Neural cell (in vitro differentiated cells): ENCODE data around the gene GPR141. TPM values are rescaled to one million over a fixed set of nuclear protein-coding genes. Genes with fewer than 3 reads are reported as not detected.

Experiments used
- H2AFZ ChIP-seq: fragments of 200-600, 300-800 bp; sonication (generic), shearing (Covaris generic); 2 replicates; pipeline ENCODE4 v1.6.0; 2014; ENCODE audit warnings: low read depth, mild to moderate bottlenecking, antibody characterized with exemption, low read length, moderate library complexity
- H3F3A ChIP-seq: fragments of 200-600 bp; shearing (Covaris generic); 2 replicates; pipeline ENCODE4 v1.6.1; 2016; ENCODE audit warnings: mild to moderate bottlenecking, moderate library complexity, mixed read lengths, antibody characterized with exemption, low read length; ENCODE audit not compliant: insufficient read depth, poor library complexity, severe bottlenecking
- H3K27ac ChIP-seq: fragments of 200-600, 300-800 bp; sonication (generic), shearing (Covaris generic); 2 replicates; pipeline ENCODE4 v1.5.1; 2014; ENCODE audit warnings: mild to moderate bottlenecking, low read length, moderate library complexity
- H3K27me3 ChIP-seq: fragments of 300-800, 200-600 bp; sonication (generic), shearing (Covaris generic); 2 replicates; pipeline ENCODE4 v1.6.0; 2014; ENCODE audit warnings: mild to moderate bottlenecking, low read depth, low read length, moderate library complexity; ENCODE audit not compliant: insufficient read depth
- H3K36me3 ChIP-seq: fragments of 300-800, 200-600 bp; sonication (generic), shearing (Covaris generic); 2 replicates; pipeline ENCODE4 v1.5.1; 2014; ENCODE audit warnings: mild to moderate bottlenecking, antibody characterized with exemption, low read length, moderate library complexity; ENCODE audit not compliant: insufficient read depth
- H3K4me2 ChIP-seq: fragments of 300-800, 200-600 bp; sonication (generic), shearing (Covaris generic); 2 replicates; pipeline ENCODE4 v1.6.0; 2014; ENCODE audit warnings: mild to moderate bottlenecking, low read length
- H3K4me3 ChIP-seq: fragments of 300-800, 200-600 bp; sonication (generic), shearing (Covaris generic); 2 replicates; pipeline ENCODE4 v1.5.1; 2014; ENCODE audit warnings: mild to moderate bottlenecking, low read length, moderate library complexity
- H3K79me2 ChIP-seq: fragments of 200-600 bp; shearing (Covaris generic); replicated peaks from 2 replicates; pipeline ENCODE4 v1.6.0; 2014; ENCODE audit warnings: mild to moderate bottlenecking, low read length, moderate library complexity; ENCODE audit not compliant: insufficient read depth
- H3K9ac ChIP-seq: fragments of 300-800, 200-600 bp; sonication (generic), shearing (Covaris generic); 2 replicates; pipeline ENCODE4 v1.6.1; 2016; ENCODE audit warnings: mild to moderate bottlenecking, low read length, mixed read lengths
- H3K9me2 ChIP-seq: fragments of 200-600 bp; shearing (Covaris generic); 2 replicates; pipeline ENCODE4 v1.6.1; 2016; ENCODE audit warnings: mild to moderate bottlenecking, low read length, mixed read lengths; ENCODE audit not compliant: insufficient read depth
- H3K9me3 ChIP-seq: fragments of 200-600, 300-800 bp; sonication (generic), shearing (Covaris generic); 2 replicates; pipeline ENCODE4 v1.6.1; 2016; ENCODE audit warnings: mild to moderate bottlenecking, mixed run types, low read length, moderate library complexity, mixed read lengths
- H4K20me1 ChIP-seq: fragments of 200-600 bp; shearing (Covaris generic); 2 replicates; pipeline ENCODE4 v1.6.1; 2016; ENCODE audit warnings: mild to moderate bottlenecking, mixed run types; ENCODE audit not compliant: insufficient read depth
- EP300 ChIP-seq: fragments of 450-650 bp; conservative IDR thresholded peaks from 2 replicates; pipeline ENCODE4 v1.6.1; 2014; ENCODE audit warnings: antibody characterized with exemption, mild to moderate bottlenecking, moderate library complexity; ENCODE audit not compliant: poor library complexity, severe bottlenecking
- EZH2 ChIP-seq: fragments of 200-600, 300-800 bp; shearing (Covaris generic), sonication (generic); IDR thresholded peaks from 2 replicates; pipeline ENCODE4 v1.6.1; 2014; ENCODE audit warnings: antibody characterized with exemption, low read length, borderline replicate concordance, mild to moderate bottlenecking; ENCODE audit not compliant: insufficient read depth, poor library complexity, severe bottlenecking
- MXI1 ChIP-seq: fragments of 450-650 bp; conservative IDR thresholded peaks from 2 replicates; pipeline ENCODE4 v1.6.1; 2014; ENCODE audit warnings: antibody characterized with exemption, mild to moderate bottlenecking; ENCODE audit not compliant: poor library complexity, severe bottlenecking
- POLR2AphosphoS5 ChIP-seq: IDR thresholded peaks from 2 replicates; pipeline ENCODE4 v1.6.1; 2012
- RAD21 ChIP-seq: fragments of 450-650 bp; conservative IDR thresholded peaks from 2 replicates; pipeline ENCODE4 v1.6.1; 2014; ENCODE audit warnings: antibody characterized with exemption, mild to moderate bottlenecking, moderate library complexity
- SMC3 ChIP-seq: fragments of 450-650 bp; conservative IDR thresholded peaks from 2 replicates; pipeline ENCODE4 v1.6.1; 2014; ENCODE audit warnings: antibody characterized with exemption, mild to moderate bottlenecking, moderate library complexity; ENCODE audit not compliant: poor library complexity
- TAF1 ChIP-seq: IDR thresholded peaks from 2 replicates; pipeline ENCODE4 v1.6.1; 2012; ENCODE audit warnings: low read depth
- polyA plus RNA-seq: library from polyadenylated mRNA; depleted of rRNA; stranded (reverse); fragments of >200 nt; gene quantifications from 2 replicates; pipeline ENCODE4 v1.2.3, GENCODE V29; 2014
- TF ChIP-seq, protein P1 (sequence below): fragments of 450-650 bp; IDR thresholded peaks from 2 replicates; pipeline ENCODE4 v1.5.1; 2014; ENCODE audit warnings: antibody characterized with exemption, mild to moderate bottlenecking, moderate library complexity; ENCODE audit not compliant: poor library complexity, severe bottlenecking
- TF ChIP-seq, protein P2 (sequence below): IDR thresholded peaks from 2 replicates; pipeline ENCODE4 v1.6.1; 2012; ENCODE audit warnings: borderline replicate concordance

Gene GPR141
- polyA plus RNA-seq, 1 donor from 2014 or later: not detected

DNA sequence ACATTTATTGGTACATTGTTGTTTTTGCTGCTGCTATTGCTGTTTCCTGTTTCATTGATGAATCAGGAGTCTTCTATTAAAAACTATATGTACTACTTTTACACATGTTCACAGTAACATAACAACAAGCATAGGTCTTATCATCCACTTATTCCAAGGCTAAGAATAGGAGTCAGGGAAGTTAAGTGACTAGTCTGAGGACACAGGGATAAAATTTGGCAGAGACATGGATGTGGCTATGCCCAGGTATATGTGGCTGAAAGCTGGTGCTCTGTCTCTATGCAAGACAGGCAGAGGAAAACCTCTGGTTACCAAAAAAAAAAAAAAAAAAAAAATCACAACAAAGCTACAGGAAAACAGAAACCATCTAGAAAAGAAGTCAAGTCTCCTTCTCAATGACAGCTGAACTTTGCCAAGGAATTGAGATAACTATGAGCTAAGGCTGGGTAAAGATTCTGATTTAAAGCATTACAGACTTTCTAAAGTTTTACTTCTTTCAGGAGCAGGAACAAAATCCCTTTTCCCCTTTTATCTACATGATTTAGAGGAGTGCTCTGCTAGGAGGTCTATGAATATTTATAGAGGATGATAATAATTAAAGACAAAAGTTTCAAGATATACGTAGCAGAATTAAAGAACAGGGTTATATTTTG lies 70.0 kb downstream of the GPR141 start:
- H2AFZ ChIP-seq: no peak overlapping the region
- no peaks in the 10 kb centered on the region for H3K9me3 ChIP-seq
- no peaks in the 10 kb centered on the region for H4K20me1 ChIP-seq
- no peaks in the 10 kb centered on the region for H3K27me3 ChIP-seq
- no peaks in the 10 kb centered on the region for H3K9me2 ChIP-seq
- TF ChIP-seq, protein P1, sequence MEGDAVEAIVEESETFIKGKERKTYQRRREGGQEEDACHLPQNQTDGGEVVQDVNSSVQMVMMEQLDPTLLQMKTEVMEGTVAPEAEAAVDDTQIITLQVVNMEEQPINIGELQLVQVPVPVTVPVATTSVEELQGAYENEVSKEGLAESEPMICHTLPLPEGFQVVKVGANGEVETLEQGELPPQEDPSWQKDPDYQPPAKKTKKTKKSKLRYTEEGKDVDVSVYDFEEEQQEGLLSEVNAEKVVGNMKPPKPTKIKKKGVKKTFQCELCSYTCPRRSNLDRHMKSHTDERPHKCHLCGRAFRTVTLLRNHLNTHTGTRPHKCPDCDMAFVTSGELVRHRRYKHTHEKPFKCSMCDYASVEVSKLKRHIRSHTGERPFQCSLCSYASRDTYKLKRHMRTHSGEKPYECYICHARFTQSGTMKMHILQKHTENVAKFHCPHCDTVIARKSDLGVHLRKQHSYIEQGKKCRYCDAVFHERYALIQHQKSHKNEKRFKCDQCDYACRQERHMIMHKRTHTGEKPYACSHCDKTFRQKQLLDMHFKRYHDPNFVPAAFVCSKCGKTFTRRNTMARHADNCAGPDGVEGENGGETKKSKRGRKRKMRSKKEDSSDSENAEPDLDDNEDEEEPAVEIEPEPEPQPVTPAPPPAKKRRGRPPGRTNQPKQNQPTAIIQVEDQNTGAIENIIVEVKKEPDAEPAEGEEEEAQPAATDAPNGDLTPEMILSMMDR: no peak
- no peak for TF ChIP-seq EP300
- TF ChIP-seq SMC3: no peak
- TF ChIP-seq MXI1: no peak
- TF ChIP-seq, protein P2, sequence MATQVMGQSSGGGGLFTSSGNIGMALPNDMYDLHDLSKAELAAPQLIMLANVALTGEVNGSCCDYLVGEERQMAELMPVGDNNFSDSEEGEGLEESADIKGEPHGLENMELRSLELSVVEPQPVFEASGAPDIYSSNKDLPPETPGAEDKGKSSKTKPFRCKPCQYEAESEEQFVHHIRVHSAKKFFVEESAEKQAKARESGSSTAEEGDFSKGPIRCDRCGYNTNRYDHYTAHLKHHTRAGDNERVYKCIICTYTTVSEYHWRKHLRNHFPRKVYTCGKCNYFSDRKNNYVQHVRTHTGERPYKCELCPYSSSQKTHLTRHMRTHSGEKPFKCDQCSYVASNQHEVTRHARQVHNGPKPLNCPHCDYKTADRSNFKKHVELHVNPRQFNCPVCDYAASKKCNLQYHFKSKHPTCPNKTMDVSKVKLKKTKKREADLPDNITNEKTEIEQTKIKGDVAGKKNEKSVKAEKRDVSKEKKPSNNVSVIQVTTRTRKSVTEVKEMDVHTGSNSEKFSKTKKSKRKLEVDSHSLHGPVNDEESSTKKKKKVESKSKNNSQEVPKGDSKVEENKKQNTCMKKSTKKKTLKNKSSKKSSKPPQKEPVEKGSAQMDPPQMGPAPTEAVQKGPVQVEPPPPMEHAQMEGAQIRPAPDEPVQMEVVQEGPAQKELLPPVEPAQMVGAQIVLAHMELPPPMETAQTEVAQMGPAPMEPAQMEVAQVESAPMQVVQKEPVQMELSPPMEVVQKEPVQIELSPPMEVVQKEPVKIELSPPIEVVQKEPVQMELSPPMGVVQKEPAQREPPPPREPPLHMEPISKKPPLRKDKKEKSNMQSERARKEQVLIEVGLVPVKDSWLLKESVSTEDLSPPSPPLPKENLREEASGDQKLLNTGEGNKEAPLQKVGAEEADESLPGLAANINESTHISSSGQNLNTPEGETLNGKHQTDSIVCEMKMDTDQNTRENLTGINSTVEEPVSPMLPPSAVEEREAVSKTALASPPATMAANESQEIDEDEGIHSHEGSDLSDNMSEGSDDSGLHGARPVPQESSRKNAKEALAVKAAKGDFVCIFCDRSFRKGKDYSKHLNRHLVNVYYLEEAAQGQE: no peak
- TF ChIP-seq POLR2AphosphoS5: no peak
- no peak for TF ChIP-seq TAF1
- no peak for TF ChIP-seq EZH2
- no peak for TF ChIP-seq RAD21
- no peak overlapping the region for H3K4me2 ChIP-seq
- H3K27ac ChIP-seq: no peak overlapping the region
- H3K79me2 ChIP-seq: no peaks in the 10 kb centered on the region
- H3F3A ChIP-seq: no peaks in the 10 kb centered on the region
- H3K9ac ChIP-seq: no peak overlapping the region
- no peak overlapping the region for H3K4me3 ChIP-seq
- H3K36me3 ChIP-seq: no peaks in the 10 kb centered on the region

DNA sequence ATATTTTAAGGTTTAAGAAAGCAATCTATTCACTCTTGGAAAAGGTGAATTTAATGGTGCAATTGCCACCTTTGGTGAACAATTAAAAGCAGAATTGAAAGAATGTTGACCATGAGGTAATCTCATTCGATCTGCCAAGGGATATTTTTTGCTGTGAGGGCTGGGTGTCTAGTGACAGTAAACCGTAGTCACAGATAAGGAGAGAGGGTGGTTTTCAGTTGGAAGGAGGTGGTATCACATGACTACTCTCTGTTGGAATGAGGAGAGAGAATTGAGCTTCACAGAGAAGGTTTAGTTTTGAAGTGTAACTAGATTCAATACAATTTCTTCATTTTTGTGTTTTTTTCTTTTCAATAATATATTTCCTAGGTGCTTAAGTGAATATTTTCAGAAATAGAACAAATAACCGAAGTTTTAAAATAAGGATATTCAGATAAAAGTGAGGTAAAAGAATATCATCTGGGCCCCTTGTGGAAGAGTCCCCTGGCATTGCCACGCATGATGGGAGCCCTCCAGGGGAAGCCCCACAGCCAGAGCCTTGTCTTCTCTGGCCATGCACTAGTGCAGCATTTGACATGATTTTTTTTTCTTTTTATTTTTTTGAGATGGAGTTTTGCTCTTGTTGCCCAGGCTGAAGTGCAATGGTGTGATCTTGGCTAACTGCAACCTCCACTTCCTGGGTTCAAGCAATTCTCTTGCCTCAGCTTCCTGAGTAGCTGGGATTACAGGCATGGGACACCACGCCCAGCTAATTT lies 73.4 kb downstream of the GPR141 start:
- TF ChIP-seq EZH2: no peak
- Histone ChIP-seq H4K20me1 (no peaks in the 10 kb centered on the region), H3K4me2 (no peak overlapping the region)

More for the DNA sequence above, 73.4 kb downstream of the GPR141 start:
- Histone ChIP-seq H3K9ac (no peak overlapping the region), H3K9me3 (no peaks in the 10 kb centered on the region), H3K36me3 (no peaks in the 10 kb centered on the region), H2AFZ (no peak overlapping the region), H3K79me2 (no peaks in the 10 kb centered on the region), H3K4me3 (no peak overlapping the region), H3K27ac (no peak overlapping the region), H3K9me2 (no peaks in the 10 kb centered on the region), H3F3A (no peaks in the 10 kb centered on the region), H3K27me3 (no peaks in the 10 kb centered on the region)
